Hematopoietic multipotent progenitor cell (in vitro differentiated cells): ENCODE results near the gene TCEA3. TPM values are rescaled to one million over a fixed set of nuclear protein-coding genes. Genes with fewer than 3 reads are reported as not detected.
A peak's percentile ranks its signal among the peaks of the same experiment; 100 is the strongest.
"Not testable (repeated sequence)": the region's sequence is repeated elsewhere in the genome, so short reads cannot be mapped to it uniquely, and the experiment has no call there.

ENCODE experiments used
- DNase-seq, 3 donors: peaks; one replicate each; pipeline ENCODE4 v3.0.0-alpha.2; 2011 to 2015; ENCODE audit warnings: low read depth in 2 of 3, low spot score in 2 of 3
- total RNA-seq: library from RNA; depleted of rRNA; stranded (reverse); fragments of >200 nt; gene quantifications from one replicate; pipeline ENCODE4 v1.2.3, GENCODE V29; 2012

TCEA3 gene
- total RNA-seq, 1 donor, result not detected

DNA sequence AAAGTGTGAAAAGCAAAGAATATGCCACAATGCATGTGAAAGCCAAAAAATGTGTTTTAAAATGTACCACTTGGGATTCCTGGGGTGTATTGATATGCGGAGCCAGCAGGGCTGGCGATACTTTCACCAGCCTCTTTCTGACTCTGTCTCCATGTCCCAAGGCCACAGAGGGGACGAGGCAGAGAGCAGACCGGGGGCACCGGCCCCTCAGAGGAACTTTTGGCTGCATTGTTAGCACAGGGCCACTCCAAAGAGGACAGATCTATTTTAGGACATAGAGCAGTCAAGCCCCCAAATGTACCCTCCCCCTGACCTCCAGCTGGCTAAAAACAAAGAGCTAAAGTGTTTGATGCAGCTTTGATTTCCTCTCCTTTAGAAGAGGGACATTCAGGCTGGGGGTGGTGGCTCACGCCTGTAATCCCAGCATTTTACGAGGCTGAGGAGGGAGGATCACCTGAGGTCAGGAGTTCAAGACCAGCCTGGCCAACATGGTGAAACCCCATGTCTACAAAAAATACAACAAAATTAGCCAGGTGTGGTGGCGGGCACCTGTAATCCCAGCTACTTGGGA lies 29.3 kb downstream of the TCEA3 start:
- DNase-seq, result no peak

DNA sequence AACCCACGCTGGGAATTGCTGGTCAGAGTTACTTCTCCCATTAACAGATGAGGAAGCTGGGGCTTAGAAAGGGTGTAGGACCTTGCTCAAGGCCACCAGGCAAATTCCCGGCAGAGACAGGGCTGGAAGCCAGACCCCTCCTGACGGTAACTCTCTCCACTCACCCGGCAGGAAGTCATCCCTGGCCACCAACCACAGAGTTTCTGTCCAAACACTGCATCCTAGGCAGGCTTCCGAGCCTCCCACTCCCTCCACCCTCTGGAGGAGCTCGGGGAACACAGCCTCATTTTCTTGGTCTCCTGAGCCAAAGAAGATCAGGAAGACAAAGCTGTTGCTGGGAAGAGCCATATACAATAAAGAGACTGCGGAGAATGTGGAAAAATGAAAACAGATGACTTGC lies 29.9 kb downstream of the TCEA3 start:
- DNase-seq, result no peak

- DNase-seq, result no peak
These were observed 30.4 kb downstream of the TCEA3 start for GRCh38 chr1:23394181-23394580.

GRCh38 chr1:23393706-23394105 lies 30.8 kb downstream of the TCEA3 start:
- no peak for DNase-seq

DNA sequence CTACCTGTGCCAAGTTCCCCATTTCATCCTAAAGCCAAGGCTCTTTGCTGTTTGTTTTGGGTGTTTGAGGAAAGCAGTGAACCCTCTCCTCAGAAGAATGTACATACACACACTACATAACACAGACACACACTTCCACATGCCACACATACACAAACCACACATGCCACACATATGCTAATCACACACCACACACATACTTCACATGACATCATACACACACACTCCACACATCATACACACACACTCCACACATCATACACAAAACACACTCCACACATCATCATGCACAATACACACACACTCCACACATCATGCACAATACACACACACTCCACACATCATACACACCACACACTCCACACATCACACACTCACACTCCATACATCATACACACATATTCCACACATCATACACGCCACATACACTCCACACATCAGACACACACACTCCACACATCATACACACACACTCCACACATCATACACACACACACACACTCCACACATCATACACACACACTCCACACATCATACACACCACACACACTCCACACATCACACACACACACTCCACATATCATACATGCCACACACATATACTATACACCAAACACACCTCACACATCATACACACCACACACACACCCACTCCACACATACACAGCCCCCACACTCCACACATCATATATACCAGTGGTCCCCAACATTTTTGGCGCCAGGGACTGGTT lies 32.3 kb downstream of the TCEA3 start:
- no peak for DNase-seq

- peak in 1 of 3 donors; percentile 55 for DNase-seq
These were observed 34.7 kb downstream of the TCEA3 start for GRCh38 chr1:23389837-23390321.

- no peak for DNase-seq
These were observed 37.1 kb downstream of the TCEA3 start for GRCh38 chr1:23387494-23387893.

DNA sequence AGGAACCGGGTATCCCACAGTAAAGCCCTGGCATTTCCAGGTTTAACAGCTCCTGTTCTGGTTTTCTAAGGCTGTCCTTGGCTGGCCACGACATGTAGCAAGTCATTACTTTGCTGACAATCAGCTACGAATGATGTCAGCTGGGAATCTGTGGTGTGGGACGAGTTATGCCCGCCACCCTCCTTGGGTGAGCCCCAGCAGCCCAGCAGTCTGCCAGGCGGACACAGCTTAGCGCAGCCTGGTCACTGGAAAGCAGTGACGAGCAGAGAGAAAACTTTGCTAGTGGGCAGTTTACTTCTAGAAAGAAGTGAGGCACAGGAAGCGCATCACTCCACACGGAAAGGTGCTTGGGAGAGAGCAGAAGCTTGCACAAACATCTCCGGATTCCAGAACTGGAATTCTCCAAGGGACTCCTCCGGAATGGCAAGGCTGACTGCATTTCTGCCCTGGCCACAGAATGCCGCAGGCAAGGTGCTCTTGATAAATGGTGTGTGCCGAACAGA lies 39.4 kb downstream of the TCEA3 start:
- no peak for DNase-seq

DNA sequence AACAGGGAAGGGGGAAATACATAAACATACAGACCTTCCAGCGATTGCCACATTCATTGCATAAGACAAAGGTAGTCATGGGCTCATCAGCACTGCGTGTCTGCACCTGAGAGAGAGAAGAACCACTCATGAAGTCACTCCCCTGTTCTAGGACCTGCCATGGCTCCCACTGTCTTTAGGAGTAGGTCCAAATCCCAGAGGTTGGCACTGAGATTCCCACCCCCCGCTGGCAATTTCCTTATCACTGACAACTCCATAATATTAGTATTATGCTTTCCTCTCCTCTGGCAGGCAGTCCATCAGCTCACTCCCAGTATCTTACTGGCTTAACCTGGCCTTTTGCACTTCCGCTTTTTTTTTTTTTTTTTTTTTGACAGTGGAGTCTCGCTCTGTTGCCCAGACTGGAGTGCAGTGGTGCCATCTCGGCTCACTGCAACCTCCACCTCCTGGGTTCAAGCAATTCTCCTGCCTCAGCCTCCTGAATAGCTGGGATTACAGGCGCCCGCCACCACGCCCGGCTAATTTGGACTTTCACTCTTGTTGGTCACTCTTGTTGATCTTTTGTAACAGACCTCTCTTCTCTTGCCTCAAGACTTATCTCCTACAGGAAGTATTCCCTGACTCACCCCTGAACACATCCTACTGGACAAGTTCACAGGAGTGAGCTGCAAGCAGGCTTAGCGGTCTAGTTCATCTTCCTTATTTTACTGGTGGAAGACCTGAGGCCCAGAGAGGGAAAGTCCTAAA lies 40.1 kb downstream of the TCEA3 start:
- no peak for DNase-seq

GRCh38 chr1:23383577-23384311 lies 40.8 kb downstream of the TCEA3 start:
- no peak for DNase-seq

DNA sequence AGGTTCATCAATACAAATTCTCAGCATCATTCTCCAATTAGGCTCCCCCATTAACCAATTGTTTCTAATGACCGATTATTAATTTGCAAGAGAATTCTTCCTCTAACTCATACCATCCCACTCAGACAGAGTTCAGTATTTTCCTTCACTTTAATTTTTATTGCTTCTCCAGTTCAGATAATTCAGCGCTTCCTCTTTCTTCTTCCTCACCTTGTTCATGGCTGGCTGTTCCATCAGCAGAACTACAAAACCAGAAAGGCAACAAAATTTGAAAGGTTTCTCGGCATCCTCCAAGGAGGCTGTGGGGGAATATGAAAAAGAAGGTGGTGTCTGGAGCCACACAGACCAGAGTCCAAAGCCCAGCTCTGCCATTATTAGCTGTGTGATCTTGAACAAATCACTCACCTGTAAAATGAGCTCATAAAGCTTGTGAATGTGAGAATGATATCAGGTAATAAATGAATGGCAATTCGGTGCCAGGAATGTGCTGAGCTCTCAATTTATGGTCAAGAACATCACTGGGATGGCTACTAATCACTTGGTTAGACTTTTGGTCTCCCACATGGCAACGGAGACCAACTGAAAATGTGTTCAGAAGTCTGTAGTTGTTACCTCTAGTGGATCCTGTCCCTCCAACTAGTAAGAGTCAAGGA lies 43.2 kb downstream of the TCEA3 start:
- no peak for DNase-seq

DNA sequence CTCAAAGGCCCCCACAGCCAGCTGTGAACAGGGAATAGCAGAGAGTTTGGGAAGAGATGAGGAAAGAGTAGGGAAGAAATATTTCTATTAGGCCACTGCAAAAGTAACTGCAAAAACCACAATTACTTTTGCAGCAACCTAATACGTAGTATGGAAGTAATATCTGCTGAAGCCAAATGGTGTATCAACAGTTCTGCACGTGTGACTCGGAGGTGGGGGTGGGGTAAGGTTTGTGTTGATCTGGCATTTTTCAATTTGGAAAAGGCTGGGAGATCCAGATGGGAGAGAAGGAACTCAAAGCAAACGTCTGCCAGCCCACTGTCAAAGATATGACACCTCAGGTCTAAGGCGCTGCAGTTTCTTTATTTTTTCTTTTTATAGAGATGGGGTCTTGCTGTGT lies 43.8 kb downstream of the TCEA3 start:
- no peak for DNase-seq

DNA sequence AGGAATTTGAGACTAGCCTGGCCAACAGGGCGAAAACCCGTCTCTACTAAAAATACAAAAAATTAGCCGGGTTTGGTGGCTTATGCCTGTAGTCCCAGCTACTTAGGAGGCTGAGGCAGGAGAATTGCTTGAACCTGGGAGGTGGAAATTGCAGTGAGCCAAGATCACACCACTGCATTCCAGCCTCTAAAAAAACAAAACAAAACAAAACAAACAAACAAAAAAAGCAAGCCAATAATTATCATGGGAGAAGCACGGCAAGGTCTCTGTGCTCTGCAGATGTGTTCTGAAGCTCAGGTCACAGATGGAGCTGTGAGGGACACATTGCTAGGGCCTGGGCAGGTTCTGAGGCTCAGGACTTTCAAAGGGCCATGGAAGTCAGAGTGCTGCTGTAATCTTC lies 44.3 kb downstream of the TCEA3 start:
- DNase-seq, result not testable (repeated sequence)

GRCh38 chr1:23376890-23377811 lies 47.4 kb downstream of the TCEA3 start:
- no peak for DNase-seq

- not testable (repeated sequence) for DNase-seq
These were observed 50.3 kb downstream of the TCEA3 start for GRCh38 chr1:23374079-23374735.

DNA sequence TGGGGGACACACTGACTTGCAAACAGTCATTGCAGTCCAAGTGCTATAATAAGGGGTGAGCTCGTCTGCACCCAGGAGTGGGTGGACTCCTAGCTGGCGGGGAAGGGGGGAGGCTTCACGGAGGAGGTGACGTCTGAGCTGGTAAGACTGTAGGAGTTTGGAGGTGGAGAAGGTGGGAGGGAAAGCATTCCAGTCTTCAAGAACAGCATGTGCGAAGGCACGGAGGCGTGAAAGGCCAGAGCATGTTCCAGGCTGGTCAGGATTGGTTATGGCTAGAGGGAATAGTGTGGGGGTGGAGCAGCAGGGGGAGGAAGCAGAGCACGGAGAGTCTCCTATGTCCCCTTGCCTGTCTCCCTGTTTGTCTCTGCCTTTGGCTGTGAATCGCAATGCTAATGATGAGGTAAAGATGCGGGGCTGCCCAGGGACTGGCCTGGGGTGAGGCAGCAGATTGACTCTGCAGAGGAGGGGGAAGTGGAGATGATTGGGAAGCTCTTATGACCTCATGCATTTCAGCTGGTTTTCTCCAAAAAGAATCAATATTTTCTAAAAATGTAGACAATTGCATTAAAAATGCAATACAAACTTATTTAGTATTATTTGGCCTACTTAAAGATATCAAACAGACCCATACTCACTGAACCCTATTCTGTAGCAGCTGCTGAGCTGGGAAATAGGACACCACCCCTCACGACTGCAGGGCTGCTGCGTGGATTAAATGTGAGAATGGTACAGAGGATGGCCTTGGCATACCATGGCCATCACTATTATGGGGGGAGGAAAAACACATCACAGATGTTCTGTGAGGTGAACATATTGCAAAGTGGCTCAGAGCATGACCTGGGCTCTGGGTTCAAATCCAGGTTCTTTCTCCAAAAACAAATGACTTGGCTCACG lies 52.3 kb downstream of the TCEA3 start:
- no peak for DNase-seq

DNA sequence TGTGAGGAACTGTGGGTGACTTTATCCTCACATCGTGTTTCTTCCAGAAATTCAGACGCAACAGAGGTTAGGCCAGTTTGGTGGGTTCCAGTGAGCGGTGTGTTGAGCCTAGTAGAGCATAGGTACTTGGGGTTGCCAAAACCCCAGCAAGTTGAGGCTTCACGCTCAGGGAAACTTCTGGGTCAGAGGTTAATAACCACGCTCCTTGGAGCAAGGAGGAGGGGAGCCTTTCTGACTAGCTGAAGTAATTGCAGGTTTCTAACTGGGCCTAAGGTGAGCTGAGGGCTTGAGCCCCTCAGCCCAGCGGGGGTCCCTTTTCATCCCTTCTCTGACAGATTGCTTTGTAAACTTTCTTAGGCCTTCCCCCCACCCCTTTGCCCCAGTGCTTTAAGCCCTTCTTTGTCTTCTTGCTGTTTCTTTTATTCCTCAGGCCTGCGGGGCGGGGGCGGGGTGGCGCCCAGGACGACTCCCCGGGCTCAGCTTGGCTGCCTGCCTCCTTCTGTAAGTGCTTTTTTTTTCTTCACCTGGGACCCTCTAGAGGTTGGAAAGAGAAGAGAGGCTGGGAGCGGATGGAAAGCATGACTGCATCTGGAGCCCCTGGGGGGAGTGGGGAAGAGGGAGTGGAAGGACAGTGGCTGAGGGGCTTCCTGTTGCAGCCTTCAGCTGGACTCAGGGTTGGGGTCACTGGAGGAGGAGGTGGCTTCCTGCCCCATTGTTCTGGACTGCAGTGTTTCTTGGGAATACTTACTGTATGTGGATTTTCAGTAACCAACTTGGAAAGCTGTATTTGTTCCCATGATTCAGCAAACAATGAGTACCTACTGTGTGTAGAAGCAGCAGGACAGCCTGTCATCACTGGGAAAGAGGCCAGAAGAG lies 53.6 kb downstream of the TCEA3 start:
- DNase-seq, result peak in 1 of 3 donors; percentile 21
